ENCODE data around the gene SEMA4A.

DNA sequence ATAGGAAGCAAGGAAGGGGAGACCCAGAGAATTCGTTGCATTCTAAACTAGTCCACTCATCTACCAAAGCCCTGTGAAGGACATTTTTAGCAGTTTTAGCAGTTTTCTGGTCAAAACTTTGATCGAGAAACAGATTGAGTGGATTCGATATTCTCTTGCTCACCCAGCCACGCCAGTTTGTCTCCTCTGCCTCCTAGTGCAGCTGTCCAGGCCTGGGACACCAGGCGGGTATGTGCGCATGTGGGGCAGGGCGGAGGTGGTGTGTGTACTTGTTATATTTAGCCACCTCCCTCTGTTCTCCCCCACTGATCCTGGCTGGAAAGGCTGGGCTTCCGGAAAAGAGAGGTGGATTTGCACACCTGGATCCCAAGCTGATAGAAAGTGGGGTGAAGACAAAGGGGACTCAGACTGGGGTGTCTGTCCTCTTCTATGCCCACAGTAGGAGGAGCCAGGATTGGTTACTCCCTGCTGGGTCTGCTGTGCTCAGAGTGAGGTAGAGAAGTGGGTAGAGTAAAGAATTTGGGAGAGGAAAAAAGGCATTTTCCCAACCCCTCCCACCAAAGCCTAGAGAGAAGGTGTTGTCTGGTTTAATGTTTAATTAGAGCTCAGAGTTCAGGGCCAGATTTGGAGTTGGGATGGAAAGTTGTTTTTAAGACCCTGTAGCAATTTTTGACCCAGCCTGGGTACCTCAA lies 35.1 kb upstream of the SEMA4A start:
- TF ChIP-seq POLR2A (IDR thresholded peaks at IDR 0.05; ENCODE audit: low read depth, low read length): no peak
- no peak for TF ChIP-seq POLR2AphosphoS5 (IDR thresholded peaks at IDR 0.05; ENCODE audit: low read depth, low read length)
